WTC11 (cell line): ENCODE results near the gene NRXN2.

ENCODE experiments used
- ATF2 ChIP-seq: sonication (generic); formaldehyde crosslinking; IDR thresholded peaks from 2 replicates; pipeline ENCODE4 v1.8.1; 2022; ENCODE audit warnings: low read depth, missing genetic modification reagents, borderline replicate concordance
- CTCF ChIP-seq: fragments of 200-600 bp; IDR thresholded peaks from 2 replicates; pipeline ENCODE4 v1.8.0; 2022; ENCODE audit warnings: antibody characterized with exemption
- ESRRA ChIP-seq: sonication (generic); formaldehyde crosslinking; IDR thresholded peaks from 2 replicates; pipeline ENCODE4 v1.8.1; 2022; ENCODE audit warnings: mild to moderate bottlenecking, missing genetic modification reagents, borderline replicate concordance
- GTF2I ChIP-seq: fragments of 250-450 bp; sonication (Bioruptor Pico); conservative IDR thresholded peaks from 2 replicates; pipeline ENCODE4 v1.4.0; 2021; ENCODE audit warnings: mild to moderate bottlenecking
- HMGXB4 ChIP-seq: sonication (generic); formaldehyde crosslinking; IDR thresholded peaks from 2 replicates; pipeline ENCODE4 v1.8.1; 2023; ENCODE audit warnings: mild to moderate bottlenecking, moderate library complexity, missing genetic modification reagents
- JUN ChIP-seq: sonication (generic); formaldehyde crosslinking; IDR thresholded peaks from 2 replicates; pipeline ENCODE4 v1.8.0; 2023; ENCODE audit warnings: mild to moderate bottlenecking, missing genetic modification reagents
- KAT7 ChIP-seq: sonication (generic); formaldehyde crosslinking; IDR thresholded peaks from 2 replicates; pipeline ENCODE4 v1.8.1; 2023; ENCODE audit warnings: missing genetic modification reagents, mild to moderate bottlenecking, borderline replicate concordance
- ZNF423 ChIP-seq: fragments of 250-450 bp; sonication (Bioruptor Pico); IDR thresholded peaks from 2 replicates; pipeline ENCODE4 v2.1.2; 2022; ENCODE audit warnings: mild to moderate bottlenecking, moderate library complexity
- ZNF512 ChIP-seq: sonication (generic); formaldehyde crosslinking; IDR thresholded peaks from 2 replicates; pipeline ENCODE4 v1.8.1; 2022; ENCODE audit warnings: missing genetic modification reagents, borderline replicate concordance

GRCh38 chr11:64677441-64678023, 45.5 kb downstream of the NRXN2 start:
- no peak for TF ChIP-seq ZNF423 (CRISPR knock-in tag)
- TF ChIP-seq CTCF = no peak
- no peak for TF ChIP-seq KAT7
- TF ChIP-seq ZNF512 (CRISPR knock-in tag) = 0 out of 2 replicates have a peak, but pooled peaks have one; percentile 31
- no peak for TF ChIP-seq GTF2I (CRISPR knock-in tag)
- TF ChIP-seq HMGXB4 (CRISPR knock-in tag) = no peak
- no peak for TF ChIP-seq ATF2 (CRISPR knock-in tag)
- TF ChIP-seq ESRRA = no peak
- TF ChIP-seq JUN = no peak
